ENCODE measurements around the gene SKIDA1. TPM values are rescaled to one million over a fixed set of nuclear protein-coding genes. Genes with fewer than 3 reads are reported as not detected.

SKIDA1 gene
- total RNA-seq, 3 donors from 2014 or later, result 0.59 to 1.4 (median 0.98) TPM

DNA sequence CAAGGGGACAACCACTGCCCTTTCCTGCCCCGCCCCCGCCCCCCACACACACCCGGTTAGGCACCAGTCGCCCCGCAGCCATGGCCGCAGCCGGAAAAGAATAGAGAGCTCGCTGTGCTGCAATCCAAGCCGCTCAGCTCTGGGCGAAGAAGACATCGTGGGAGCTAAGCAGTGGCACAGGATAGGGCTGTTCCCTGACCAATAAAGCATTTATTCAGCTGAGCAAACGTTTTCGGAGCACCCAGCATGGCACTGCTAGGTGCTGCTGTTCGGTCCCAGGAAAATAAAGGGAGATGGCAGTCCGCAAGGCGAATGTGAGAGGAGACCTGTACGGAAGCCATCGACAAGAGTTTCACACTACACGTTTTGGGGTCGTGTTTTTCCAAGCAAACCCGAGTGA lies 18.3 kb downstream of the SKIDA1 start:
- no peaks in the 10 kb centered on the region for H3K36me3 ChIP-seq
- H3K9me3 ChIP-seq, result no peaks in the 10 kb centered on the region
- no peak overlapping the region for H3K27ac ChIP-seq
- intact Hi-C loops (cut with DNase I; ENCODE audit: low total_unique reads), result no loop called here
- TF ChIP-seq POLR2A (IDR thresholded peaks at IDR 0.05) (no peak), POLR2AphosphoS5 (IDR thresholded peaks at IDR 0.05) (no peak)
- TF ChIP-seq, protein P1, sequence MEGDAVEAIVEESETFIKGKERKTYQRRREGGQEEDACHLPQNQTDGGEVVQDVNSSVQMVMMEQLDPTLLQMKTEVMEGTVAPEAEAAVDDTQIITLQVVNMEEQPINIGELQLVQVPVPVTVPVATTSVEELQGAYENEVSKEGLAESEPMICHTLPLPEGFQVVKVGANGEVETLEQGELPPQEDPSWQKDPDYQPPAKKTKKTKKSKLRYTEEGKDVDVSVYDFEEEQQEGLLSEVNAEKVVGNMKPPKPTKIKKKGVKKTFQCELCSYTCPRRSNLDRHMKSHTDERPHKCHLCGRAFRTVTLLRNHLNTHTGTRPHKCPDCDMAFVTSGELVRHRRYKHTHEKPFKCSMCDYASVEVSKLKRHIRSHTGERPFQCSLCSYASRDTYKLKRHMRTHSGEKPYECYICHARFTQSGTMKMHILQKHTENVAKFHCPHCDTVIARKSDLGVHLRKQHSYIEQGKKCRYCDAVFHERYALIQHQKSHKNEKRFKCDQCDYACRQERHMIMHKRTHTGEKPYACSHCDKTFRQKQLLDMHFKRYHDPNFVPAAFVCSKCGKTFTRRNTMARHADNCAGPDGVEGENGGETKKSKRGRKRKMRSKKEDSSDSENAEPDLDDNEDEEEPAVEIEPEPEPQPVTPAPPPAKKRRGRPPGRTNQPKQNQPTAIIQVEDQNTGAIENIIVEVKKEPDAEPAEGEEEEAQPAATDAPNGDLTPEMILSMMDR (IDR thresholded peaks at IDR 0.05), result no peak
- no peak overlapping the region for H3K4me3 ChIP-seq
- H3K4me1 ChIP-seq, result no peaks in the 10 kb centered on the region
- DNase-seq (ENCODE audit: low spot score in 2 of 2), result no peak
- peaks cover 0 to 5% of the 10 kb centered on the region in 2 donors for H3K27me3 ChIP-seq

DNA sequence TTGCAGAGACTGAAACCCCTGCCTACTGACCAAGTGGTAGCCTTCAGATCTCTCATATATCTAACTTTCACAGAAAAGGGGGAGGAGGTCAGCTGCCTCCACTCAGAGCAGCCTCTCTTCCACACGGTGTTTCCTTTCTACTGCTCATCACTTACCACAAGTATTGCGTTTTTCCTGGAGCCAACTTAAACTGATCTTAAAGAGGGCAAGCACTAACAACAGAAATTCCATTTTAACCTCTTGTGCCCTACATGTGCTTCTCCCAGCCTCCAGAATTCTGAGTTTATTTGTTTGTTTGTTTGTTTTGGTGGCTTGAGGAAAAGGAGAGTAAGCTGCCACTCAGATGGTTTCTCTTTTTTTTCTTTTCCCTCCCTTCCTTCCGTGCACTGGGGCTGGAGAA lies 19.1 kb downstream of the SKIDA1 start:
- no peak overlapping the region for H3K4me3 ChIP-seq
- no peaks in the 10 kb centered on the region for H3K27me3 ChIP-seq
- no peak for TF ChIP-seq POLR2A (IDR thresholded peaks at IDR 0.05)
- no peak for TF ChIP-seq POLR2AphosphoS5 (IDR thresholded peaks at IDR 0.05)
- TF ChIP-seq, protein P1 (IDR thresholded peaks at IDR 0.05), result no peak
- no peaks in the 10 kb centered on the region for H3K36me3 ChIP-seq
- DNase-seq (ENCODE audit: low spot score in 2 of 2), result no peak
- no peaks in the 10 kb centered on the region for H3K4me1 ChIP-seq
- no peaks in the 10 kb centered on the region for H3K9me3 ChIP-seq
- intact Hi-C loops (cut with DNase I; ENCODE audit: low total_unique reads), result no loop called here
- no peak overlapping the region for H3K27ac ChIP-seq

DNA sequence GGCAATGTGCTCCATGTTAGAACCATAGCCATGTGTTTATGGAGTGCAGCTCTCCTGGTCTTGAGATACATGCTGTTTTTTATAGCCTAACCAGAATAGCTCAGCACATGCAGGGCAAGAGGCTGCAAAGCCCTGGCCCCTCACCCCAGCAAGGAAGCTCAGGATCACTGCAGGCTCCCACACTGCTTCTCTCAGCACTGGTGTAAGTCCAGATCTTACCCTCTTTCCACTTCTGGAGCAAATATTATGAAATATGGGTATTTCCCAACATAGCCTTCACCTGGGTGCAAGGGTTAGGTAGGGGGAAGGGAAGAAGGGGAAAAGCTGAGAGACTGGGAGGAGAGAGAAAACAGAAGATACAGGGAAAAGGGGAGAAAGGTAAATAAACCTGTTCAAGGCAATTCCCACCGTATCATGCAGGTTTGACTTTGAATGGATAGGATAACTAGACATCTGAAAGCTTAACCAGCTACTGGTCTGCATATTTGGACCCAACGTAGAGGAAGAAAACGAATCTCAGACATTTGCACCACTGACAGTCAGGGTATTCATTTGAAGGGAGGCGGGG lies 19.7 kb downstream of the SKIDA1 start:
- H3K9me3 ChIP-seq, result no peaks in the 10 kb centered on the region
- no peak overlapping the region for H3K4me3 ChIP-seq
- TF ChIP-seq POLR2A (IDR thresholded peaks at IDR 0.05) (no peak), POLR2AphosphoS5 (IDR thresholded peaks at IDR 0.05) (no peak)
- TF ChIP-seq, protein P1 (IDR thresholded peaks at IDR 0.05), result no peak
- H3K27me3 ChIP-seq, result no peaks in the 10 kb centered on the region
- intact Hi-C loops (cut with DNase I; ENCODE audit: low total_unique reads), result no loop called here
- DNase-seq (ENCODE audit: low spot score in 2 of 2), result no peak
- no peak overlapping the region for H3K27ac ChIP-seq
- no peaks in the 10 kb centered on the region for H3K36me3 ChIP-seq
- no peaks in the 10 kb centered on the region for H3K4me1 ChIP-seq

DNA sequence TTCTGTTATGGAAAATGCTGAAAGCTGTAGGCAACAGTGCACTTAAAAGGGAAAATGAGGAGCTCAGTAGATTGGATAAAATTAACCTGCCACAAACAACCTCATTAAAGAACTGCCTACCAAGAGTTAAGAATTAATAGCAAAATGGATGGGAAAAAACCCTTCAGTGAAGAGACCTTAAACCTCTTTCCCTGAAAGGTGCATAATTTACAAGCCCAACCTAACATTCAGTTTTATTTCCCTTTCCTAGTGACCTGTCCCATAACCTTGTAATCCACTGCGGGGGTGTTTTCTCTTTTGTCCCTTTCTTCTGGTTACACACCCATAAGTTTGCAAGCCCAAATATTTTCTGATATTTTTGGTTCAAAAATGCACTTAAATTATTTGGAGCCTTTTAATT lies 21.9 kb downstream of the SKIDA1 start:
- Histone ChIP-seq H3K36me3 (no peaks in the 10 kb centered on the region), H3K27me3 (no peaks in the 10 kb centered on the region), H3K9me3 (no peaks in the 10 kb centered on the region), H3K4me3 (no peak overlapping the region), H3K27ac (no peak overlapping the region), H3K4me1 (no peaks in the 10 kb centered on the region)
- intact Hi-C loops (cut with DNase I; ENCODE audit: low total_unique reads), result loop anchor here (5.0 kb wide), 1 partner anchor 714 kb away; the partner anchor contains the start of gene EBLN1
- TF ChIP-seq POLR2A (IDR thresholded peaks at IDR 0.05) (no peak), POLR2AphosphoS5 (IDR thresholded peaks at IDR 0.05) (no peak)
- DNase-seq (ENCODE audit: low spot score in 2 of 2), result no peak

DNA sequence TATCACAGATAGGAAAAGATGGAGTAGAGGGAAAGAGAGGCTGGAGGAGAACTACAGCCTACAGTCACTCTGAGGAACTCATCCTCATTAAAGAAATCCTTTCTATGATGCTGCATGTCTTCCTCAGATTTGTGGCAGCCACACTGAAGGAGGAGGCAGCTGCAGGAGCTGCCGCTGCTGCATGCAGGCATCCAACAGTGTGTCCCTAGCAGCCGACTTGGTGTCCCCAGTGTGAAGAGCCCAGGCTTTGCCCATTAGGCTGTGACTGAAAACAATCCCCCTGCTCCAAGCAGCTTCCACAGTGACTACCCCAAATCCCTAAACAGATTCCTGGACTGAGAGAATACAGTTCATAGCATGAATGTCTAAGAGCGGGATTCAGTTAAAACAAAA lies 23.1 kb downstream of the SKIDA1 start:
- no peak overlapping the region for H3K4me3 ChIP-seq
- intact Hi-C loops (cut with DNase I; ENCODE audit: low total_unique reads), result loop anchor here (5.0 kb wide), 1 partner anchor 715 kb away; the partner anchor contains the start of gene EBLN1
- TF ChIP-seq POLR2AphosphoS5 (IDR thresholded peaks at IDR 0.05), result no peak
- TF ChIP-seq, protein P1 (IDR thresholded peaks at IDR 0.05), result no peak
- TF ChIP-seq POLR2A (IDR thresholded peaks at IDR 0.05), result no peak
- no peaks in the 10 kb centered on the region for H3K27me3 ChIP-seq
- no peaks in the 10 kb centered on the region for H3K36me3 ChIP-seq
- DNase-seq (ENCODE audit: low spot score in 2 of 2), result no peak
- H3K27ac ChIP-seq, result no peak overlapping the region
- H3K4me1 ChIP-seq, result no peaks in the 10 kb centered on the region
- H3K9me3 ChIP-seq, result no peaks in the 10 kb centered on the region

All from breast epithelium (tissue), 4 donors.